Measurements from ENCODE around the gene GPC6.
"Not testable (repeated sequence)": the region's sequence is repeated elsewhere in the genome, so short reads cannot be mapped to it uniquely, and the experiment has no call there.

The GPC6 gene

DNA sequence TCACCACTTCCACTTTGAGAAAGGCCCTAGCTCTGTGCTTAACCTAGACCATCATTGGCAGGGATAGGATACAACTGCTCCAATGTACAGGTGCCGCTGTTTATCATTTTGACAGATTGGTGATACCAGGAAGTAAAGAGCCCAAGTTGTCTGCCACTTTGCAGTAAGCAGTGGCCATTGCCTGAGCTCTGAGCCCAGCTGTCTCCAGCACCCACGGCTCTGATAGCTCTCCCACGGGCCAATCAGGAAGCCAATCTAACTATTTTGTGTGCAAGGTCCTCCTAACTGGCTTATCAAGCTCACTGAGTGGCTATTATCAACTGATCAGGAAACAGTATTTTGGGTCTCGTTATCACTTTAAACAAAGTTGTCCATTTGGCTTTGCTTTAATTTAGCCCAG lies 1071.7 kb downstream of the GPC6 start:
- DNase-seq (ENCODE audit: low read depth in 2 of 2), result no peak

DNA sequence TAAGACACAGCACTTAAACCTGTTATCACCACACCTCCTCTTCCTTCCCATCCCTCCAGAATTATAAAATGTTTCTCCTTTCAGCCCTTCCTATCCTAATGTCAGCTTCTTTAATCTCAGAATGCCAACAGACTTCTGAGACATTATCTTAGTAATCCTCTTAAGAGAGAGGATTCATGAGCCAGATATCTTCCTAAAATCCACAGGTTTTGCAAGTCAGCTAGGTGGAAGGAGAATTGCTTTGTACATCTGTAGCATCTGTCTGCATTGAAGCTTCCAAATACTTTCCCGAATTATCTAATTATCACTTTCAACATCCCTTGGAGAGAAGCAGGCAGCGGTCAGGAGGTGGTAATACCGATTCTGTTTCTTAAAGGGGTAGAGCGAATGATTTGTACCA lies 1073.8 kb downstream of the GPC6 start:
- DNase-seq (ENCODE audit: low read depth in 2 of 2), result no peak

DNA sequence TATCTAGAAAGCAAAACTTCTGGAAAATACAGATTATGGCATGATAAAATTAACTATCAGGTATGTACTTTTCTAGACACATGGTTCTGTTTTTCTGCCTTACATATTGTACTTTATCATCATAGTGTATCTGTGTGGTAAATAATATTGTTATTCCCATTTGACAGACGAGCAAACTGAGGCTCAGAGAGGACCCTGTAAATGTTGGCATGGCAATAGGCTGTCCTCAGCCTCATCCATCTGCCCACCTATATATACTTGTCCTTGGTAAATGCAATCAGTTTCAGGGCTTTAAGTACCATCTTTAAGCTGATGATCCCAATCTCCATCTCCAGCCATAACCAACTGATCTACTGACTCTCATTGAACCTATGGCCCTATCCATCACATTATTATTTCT lies 1074.9 kb downstream of the GPC6 start:
- no peak for DNase-seq (ENCODE audit: low read depth in 2 of 2)

DNA sequence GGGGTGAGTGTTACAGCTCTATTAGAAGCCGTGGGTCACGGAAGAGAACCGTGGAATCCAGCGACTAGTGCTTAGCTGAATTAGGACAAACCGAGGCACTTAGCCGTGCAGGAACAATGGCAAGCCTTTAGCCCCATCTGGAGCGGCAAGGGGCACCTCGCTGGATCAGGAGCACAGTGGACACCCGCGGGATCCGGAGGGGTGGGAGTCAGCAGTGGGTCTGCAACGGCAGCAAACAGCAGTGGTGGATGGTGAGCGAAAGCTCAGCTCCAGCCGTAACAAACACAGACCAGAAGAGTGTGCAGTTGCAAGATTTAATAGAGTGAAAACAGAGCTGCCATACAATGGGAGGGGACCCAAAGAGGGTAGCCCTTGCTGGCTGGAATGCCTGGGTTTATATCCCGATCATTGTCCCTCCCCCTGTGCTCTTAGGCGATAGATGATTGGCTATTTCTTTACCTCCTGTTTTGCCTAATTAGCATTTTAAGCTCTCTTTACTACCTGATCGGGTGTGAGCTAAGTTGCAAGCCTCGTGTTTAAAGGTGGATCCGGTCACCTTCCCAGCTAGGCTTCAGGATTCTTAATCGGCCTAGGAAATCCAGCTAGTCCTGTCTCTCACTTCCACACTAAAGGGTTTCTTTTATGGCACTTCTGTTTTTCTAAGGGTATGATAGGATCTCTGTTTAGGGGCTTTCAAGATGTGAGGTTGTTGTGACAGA lies 1076.4 kb downstream of the GPC6 start:
- not testable (repeated sequence) for DNase-seq (ENCODE audit: low read depth in 2 of 2)

DNA sequence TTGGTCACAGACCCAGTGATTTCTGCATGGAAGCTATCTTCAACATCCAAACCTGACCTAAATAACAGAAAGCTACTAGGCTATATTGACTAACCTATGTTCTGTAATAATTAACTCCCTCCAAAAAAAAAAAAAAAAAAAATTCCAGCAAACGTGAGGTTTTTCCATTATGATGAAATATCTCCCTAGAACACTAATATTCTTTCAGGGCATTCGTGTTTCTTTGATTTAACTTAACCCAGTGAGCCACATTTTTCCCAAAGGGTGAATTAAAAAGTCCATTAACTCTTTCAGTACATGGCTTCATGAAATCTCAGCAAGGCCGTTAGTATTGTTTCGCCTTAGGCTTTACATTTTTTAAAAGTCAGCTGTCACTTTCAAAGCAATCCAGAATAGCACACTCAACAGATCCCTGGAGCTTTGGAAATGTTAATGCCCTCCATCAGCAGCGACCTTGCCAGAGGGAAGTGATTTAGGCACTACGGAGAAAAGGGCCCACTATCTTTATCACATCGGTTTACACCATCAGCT lies 1077.1 kb downstream of the GPC6 start:
- DNase-seq (ENCODE audit: low read depth in 2 of 2), result no peak

DNA sequence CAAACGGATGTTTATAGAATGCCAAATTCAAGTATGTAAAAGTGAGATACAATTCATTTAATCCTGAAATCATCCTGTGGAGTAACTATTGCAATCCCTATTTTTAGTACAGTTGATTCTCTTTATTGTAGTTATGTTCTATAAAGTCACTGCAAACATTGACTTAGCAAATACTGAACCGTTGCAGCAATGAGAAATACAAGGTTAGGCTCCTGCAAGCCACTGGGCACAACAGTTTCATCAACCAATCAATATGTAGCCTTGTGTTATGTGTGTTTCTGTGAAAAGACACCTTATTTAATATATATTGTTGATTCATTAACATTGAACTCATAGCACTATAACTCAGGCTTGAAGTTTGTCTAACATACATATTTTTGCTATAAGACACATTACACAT lies 1078.4 kb downstream of the GPC6 start:
- no peak for DNase-seq (ENCODE audit: low read depth in 2 of 2)

DNA sequence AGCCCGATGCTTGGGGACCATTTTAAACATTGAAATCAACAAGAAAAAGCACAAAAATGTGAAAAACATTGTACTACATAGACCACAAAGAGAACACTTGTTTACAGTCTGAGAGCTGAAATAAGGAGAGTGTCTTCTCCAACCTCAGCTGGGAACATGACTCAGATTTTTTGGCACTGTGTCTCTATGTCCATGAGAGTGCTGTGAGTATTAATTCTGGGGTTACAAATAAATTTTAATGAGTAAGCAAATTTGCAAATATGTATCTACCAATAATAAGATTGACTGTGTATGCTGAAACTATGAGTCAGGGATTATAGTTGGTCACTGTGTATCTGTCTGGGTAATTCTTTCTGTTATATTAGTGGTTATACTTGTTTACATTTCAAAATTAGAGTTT lies 1078.9 kb downstream of the GPC6 start:
- DNase-seq (ENCODE audit: low read depth in 2 of 2), result no peak

DNA sequence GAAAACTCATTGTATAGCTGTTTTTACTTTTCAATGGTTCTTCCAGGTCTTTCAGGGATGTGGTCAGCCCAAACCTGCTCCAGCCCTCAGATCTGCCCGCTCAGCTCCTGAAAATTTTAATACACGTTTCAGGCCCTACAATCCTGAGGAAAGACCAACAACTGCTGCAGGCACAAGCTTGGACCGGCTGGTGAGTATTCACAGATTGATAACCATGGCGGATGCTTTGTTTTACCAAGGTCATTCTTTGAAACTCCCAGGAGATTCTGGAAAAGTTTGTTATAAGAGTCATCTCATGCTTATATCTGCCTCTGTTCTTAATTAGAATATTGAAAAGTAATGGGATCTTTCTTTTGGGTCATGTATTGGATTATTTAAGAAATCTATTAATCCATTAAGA lies 1079.3 kb downstream of the GPC6 start:
- no peak for DNase-seq (ENCODE audit: low read depth in 2 of 2)

DNA sequence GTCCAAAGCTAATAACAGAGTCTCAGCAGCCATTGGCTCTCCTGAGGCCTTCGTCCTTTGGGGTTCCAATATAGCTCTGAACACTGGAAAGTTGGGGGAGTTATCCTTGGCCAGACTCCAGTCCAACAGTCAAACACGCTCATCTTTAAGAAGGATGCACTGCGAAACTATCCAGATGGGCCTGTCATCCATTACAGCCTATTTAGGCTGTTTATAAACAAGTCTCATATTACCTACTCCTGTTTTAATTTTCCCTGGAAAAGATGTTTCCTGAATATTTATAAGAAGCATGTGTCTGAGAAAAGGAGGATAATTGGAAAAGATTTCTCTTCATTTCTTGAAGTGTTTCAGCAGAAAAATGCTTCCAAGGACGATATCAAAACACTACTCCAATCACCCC lies 1082.2 kb downstream of the GPC6 start:
- DNase-seq (ENCODE audit: low read depth in 2 of 2), result no peak

DNA sequence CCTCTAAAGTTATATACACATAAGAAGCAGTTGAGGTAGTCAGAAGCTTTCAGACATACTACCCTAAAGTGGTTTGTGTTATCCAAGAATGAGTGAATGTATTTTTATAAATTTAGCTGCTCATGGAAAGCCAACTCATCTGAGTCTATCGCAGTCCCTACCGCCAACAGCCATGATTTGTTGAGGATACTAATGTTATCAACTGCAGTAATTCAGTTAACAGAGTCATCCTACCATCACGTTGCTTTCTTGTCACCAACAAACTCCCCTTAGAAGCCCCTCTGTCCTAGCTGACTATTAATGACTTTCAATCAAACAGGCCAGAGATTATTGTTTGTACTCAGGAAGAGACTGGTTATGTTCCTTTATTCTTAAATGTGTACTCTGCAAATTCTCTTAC lies 1083.0 kb downstream of the GPC6 start:
- DNase-seq (ENCODE audit: low read depth in 2 of 2), result no peak

DNA sequence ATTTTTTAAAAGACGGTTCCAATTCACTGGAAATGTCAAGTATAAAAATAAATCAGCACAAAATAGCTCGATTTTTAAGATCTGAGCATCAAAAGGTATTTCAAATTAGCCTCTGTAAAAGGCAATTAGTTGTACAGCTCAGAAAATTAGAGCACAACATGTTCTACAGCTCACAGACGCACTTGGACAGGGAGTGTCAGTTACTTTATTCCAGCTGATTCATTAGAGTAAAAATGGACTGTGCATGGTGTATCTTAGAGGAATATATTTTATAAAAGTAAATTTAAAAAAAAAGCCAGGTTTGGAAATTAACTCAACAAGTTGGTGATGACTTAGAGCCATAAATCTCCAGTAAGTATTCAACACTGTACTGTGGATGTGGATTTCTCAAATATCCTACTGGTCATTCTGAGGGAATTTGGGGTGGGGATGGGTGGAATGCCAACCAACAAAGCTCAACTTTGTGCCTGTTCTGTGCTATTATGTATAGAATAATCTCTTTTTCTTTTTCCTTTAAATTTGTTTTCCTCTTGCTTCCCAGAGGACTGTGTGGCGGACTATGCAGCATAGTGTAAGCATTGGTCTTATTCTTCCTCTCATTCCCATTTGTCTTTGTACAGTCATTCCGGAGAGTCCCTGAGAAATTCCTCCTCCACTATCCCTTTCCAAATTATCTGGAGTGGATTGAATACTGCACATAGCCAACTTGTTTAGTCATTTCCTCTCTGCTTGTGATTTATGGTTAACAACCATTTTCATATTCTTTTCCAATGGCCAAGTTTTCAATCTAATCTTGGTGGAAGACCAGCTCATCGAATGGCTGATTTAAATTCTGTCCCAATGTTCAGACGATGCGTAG lies 1083.6 kb downstream of the GPC6 start:
- DNase-seq (ENCODE audit: low read depth in 2 of 2), result no peak

DNA sequence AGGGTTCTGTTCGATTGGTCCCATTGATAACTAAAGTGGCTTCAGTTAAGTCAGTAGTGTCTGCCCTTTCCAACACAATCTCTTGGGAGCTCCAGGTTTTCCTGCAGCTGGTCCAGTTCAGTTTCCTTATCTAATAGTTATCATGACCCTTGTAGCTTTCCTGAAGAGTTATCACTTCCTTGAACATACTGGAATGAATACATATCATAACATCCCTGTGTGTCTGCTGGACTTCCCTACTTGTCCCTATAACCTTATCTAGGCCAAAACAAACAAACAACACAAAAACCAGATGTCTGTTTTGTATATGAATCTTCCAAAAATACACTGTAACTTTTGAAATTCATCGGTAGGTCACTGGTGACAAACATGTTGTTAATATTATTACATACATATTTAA lies 1085.3 kb downstream of the GPC6 start:
- DNase-seq (ENCODE audit: low read depth in 2 of 2), result no peak

DNA sequence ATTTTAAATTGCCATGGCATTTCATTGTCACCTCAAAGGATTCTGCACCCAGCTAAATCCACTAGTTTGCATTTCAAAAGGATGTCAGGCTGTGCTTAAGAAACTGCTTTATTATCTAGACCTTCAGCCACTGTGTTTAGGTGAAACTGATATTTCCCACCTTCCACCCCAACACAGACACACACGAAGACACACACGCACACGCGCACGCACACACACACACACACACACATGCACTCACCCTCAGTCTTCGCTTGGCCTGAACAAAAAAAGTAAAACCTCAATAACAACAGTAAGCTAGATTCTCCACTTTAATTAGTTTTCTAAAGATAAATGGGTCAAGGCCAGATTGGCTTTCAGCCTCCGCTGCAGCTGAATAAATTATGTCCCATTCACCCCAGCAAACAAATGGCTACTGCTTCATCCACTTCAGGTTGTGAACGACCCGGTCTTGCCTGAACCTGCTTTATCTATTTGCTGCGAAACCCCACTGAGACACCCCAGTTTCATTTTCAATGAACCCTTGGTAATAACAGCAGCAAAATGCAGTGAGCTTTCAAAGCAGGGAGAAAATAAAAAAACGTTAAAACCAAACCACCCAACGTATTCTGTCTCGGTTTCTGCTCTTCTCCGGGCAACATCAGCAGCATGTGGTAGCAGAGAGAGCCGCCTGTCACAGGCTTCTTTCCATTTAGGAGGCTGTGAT lies 1086.1 kb downstream of the GPC6 start:
- DNase-seq (ENCODE audit: low read depth in 2 of 2), result no peak

DNA sequence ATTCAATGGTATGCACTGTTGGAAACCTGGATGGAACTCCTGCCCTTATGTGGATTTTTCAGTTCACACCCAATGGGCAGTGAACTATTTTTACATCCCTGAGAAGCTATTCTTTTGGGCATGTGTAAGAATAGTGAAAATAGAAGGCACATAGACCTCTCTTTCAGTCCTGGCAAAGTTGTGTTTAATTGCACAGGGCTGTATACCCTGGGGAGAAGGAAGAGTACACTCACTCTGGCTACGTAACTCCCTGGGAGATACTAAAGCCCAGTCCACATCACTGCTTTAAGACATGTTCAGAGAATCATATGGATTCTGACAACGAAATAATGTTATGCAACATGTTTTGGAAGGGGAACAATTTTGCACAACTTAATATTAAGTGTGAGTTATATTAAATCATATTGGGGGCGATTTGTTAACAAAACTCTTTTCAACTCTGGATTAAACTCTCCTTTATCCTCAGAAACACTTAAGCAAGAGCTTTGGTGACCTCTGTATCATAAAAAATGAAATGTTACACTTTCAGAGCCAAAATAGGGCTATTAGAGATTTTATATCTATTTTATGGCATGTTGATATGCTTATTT lies 1086.8 kb downstream of the GPC6 start:
- DNase-seq (ENCODE audit: low read depth in 2 of 2), result no peak

DNA sequence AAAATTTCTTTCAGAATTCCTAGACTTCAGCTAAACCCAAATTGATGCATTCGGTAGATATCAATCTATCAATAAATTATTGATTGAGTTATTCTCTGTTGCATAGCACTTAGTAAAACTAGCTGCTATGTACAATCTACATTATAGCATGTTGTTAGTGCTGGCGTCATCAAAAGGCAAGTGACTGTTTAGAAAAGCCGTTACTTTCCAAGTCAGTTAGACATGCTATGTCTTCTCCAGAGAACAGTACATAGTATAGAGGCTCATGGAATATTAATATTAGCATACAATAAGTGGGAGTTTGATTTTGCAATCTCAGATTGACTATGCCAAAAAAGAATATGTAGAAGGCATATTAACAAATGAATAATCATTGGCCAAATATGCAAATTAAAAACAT lies 1087.3 kb downstream of the GPC6 start:
- no peak for DNase-seq (ENCODE audit: low read depth in 2 of 2)

DNA sequence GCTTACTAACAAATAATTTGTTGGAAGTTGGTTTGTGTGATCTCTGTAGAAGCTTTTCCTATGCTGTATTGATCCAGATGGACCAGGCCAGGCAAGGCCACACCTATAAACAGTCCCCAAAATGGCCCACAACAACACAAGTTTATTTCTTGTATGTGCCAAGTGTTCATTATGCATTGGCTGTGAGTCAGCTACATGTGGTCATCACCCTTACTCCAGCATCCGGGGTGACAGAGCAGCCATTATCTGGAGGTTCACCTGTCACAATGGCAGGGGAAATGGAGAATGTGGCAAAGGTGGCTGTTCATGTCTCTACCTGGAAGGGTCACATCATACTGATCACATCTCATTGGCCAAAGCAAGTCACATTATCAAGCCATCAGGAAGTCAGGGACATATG lies 1088.6 kb downstream of the GPC6 start:
- no peak for DNase-seq (ENCODE audit: low read depth in 2 of 2)

DNA sequence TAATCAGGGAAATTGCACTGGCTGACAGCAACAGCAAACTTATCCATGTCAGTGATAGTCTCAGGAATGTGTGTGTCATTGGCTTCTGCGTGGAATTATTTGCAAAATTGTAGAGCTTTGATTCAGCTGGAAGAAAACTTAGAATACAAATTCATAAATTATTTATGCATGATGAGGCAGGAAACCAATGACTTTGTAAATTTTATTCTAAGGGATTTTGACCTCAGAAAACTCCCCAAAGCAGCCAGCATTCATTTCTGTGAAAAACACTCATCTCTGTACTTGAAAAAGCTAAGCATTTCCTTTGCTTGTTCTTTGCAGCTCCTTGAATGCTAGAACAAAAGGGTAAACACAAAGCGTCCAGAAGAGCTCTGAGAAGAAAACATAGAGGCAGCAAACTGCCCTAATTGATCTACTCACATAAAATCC lies 1090.5 kb downstream of the GPC6 start:
- DNase-seq (ENCODE audit: low read depth in 2 of 2), result no peak

DNA sequence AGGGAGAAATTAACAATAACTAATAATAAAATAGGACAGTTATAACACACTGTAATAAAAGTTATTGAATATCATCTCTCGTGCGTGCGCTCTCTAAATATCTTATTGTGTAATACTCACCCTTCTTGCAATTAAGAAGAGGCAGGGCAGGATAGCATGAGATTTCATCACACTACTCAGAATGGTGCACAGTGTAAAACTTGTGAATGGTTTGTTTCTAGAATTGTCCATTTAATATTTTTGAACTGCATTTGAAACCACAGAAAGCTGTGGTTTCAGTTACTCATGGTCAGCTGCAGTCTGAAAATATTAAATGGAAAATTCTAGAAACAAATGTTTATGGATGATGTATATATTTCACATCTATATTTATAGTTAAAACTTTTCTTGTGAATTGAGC lies 1091.8 kb downstream of the GPC6 start:
- no peak for DNase-seq (ENCODE audit: low read depth in 2 of 2)

DNA sequence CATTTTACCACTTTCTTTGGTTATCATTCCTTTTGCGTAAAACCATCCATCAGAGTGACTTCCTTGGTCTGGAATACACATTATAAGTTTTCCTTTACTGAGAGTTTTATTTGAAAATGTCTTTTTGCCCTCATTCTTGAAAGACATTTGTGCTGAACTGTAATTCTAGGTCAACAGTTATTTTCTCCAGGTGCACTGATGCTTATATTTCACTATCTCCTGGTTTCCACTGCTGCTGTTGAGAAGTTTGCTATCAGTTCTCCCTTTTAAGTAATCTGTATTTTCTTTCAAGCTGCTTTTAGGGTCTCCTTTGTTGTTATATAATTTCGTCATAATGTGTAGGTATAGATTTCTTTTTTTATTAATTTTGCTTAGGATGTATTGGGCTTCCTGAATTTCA lies 1092.9 kb downstream of the GPC6 start:
- no peak for DNase-seq (ENCODE audit: low read depth in 2 of 2)

DNA sequence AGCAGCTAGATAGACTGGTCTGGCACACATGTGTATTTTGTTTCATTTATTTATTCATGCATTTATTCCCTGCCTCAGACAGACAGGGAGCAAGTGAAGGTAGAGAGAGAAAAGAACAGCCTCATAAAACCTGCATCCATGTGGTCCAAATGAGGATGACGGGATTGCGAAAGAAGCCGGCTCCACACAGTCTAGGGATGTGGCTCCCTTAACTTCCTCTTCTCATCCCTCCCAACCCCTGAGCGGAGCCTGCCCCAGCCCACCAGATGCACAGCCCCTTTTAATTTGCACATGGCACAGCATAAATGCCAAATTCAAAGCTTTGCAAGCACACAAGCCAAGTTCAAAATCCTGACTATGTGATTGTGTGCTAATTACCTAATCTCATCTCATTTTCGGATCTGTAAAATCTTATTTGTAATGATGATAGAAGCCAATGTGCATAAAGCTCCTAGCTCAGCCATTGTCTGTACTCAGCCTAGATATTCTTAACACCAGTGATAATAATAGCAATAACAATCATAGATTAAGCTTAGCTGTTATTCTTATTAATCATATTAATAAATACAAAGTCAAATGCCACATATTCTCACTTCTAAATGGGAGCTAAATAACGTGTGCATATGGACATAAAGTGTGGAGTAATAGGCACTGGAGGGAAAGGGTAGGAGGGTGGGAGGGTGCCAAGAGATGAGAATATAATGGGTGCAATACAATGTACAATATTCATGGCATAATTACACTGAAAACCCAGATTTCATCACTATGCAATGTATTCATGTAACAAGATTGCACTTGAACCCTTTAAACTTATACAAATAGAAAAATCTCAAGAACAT lies 1096.5 kb downstream of the GPC6 start:
- no peak for DNase-seq (ENCODE audit: low read depth in 2 of 2)
